Measurements from ENCODE around the gene HES5. TPM values are rescaled to one million over a fixed set of nuclear protein-coding genes. Genes with fewer than 3 reads are reported as not detected.

HES5 gene
- total RNA-seq, 1 donor from 2014 or later, result not detected

DNA sequence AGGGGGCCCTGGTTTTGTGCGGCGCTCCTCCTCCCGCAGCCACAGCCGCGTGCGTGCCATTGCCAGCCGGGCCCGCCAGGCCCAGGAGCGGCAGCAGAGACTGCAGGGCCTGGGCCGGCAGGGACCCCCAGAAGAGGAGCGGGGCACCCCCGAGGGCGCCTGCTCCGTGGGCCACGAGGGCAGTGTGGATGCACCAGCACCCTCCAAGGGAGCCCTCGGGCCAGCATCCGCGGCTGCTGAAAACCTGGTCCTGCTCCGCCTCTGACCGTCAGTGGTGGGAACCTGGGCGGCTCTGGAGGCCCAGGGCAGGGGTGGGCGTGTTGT lies 25.2 kb downstream of the HES5 start:
- peaks cover 11% of the 10 kb centered on the region for H3K4me1 Mint-ChIP-seq (ENCODE audit: unreplicated experiment)
- no peaks in the 10 kb centered on the region for H3K36me3 Mint-ChIP-seq (ENCODE audit: unreplicated experiment)
- no peak overlapping the region for H3K4me3 Mint-ChIP-seq (ENCODE audit: unreplicated experiment)
- TF ChIP-seq, protein P1, sequence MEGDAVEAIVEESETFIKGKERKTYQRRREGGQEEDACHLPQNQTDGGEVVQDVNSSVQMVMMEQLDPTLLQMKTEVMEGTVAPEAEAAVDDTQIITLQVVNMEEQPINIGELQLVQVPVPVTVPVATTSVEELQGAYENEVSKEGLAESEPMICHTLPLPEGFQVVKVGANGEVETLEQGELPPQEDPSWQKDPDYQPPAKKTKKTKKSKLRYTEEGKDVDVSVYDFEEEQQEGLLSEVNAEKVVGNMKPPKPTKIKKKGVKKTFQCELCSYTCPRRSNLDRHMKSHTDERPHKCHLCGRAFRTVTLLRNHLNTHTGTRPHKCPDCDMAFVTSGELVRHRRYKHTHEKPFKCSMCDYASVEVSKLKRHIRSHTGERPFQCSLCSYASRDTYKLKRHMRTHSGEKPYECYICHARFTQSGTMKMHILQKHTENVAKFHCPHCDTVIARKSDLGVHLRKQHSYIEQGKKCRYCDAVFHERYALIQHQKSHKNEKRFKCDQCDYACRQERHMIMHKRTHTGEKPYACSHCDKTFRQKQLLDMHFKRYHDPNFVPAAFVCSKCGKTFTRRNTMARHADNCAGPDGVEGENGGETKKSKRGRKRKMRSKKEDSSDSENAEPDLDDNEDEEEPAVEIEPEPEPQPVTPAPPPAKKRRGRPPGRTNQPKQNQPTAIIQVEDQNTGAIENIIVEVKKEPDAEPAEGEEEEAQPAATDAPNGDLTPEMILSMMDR (IDR thresholded peaks at IDR 0.05), result no peak
- no peak overlapping the region for H3K27ac Mint-ChIP-seq (ENCODE audit: unreplicated experiment)
- DNase-seq (ENCODE audit: extremely low spot score, unreplicated experiment), result no peak
- H3K27me3 Mint-ChIP-seq (ENCODE audit: unreplicated experiment), result no peaks in the 10 kb centered on the region
- no peaks in the 10 kb centered on the region for H3K9me3 Mint-ChIP-seq (ENCODE audit: unreplicated experiment)

DNA sequence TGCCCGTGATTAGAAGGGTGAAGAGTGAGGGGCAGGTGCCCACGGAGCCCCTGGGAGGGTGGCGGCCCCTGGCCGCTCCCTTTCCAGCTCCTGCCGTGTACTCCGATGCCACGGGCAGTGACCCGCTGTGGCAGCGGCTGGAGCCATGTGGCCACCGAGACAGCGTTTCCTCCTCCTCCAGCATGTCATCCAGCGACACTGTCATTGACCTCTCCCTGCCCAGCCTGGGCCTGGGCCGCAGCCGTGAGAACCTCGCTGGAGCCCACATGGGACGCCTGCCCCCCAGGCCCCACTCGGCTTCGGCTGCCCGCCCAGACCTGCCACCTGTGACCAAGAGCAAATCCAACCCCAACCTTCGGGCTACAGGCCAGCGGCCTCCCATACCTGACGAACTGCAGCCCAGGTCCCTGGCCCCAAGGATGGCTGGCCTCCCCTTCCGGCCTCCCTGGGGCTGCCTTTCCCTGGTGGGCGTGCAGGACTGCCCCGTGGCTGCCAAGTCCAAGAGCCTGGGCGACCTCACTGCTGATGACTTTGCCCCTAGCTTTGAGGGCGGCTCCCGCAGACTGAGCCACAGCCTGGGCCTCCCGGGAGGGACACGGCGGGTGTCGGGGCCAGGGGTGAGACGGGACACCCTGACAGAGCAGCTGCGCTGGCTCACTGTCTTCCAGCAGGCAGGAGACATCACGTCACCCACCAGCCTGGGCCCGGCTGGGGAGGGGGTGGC lies 25.7 kb downstream of the HES5 start:
- Mint-ChIP-seq H3K4me1 (ENCODE audit: unreplicated experiment) (peaks cover 14% of the 10 kb centered on the region), H3K4me3 (ENCODE audit: unreplicated experiment) (no peak overlapping the region), H3K9me3 (ENCODE audit: unreplicated experiment) (no peaks in the 10 kb centered on the region), H3K27me3 (ENCODE audit: unreplicated experiment) (no peaks in the 10 kb centered on the region), H3K27ac (ENCODE audit: unreplicated experiment) (no peak overlapping the region), H3K36me3 (ENCODE audit: unreplicated experiment) (no peaks in the 10 kb centered on the region)
- no peak for DNase-seq (ENCODE audit: extremely low spot score, unreplicated experiment)
- TF ChIP-seq, protein P1 (IDR thresholded peaks at IDR 0.05), result no peak

DNA sequence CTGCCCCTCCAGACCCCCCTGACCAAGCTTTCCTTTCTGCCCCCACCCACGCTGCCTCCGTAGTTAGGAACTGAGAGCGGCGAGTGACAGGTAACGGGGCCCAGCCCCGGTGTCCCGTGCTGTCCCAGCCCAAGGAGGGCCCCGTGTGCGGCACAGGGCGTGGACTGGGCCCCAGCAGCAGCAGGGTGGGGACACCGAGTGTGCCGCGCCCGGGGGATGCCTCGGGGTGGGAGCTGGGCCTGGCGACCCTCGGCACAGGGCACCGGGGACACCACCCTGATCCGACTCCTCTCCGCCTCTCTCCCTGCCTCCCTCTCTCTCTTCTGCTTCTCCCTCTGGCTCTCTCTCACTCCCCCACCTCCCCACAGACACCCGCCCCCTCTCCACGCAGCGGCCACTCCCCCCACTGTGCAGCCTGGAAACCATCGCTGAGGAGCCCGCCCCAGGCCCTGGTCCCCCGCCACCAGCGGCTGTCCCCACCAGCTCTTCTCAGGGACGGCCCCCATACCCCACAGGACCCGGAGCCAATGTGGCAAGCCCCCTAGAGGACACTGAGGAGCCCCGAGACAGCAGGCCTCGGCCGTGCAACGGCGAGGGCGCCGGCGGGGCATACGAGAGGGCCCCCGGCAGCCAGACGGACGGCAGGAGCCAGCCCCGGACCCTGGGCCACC lies 26.4 kb downstream of the HES5 start:
- DNase-seq (ENCODE audit: extremely low spot score, unreplicated experiment), result no peak
- Mint-ChIP-seq H3K27ac (ENCODE audit: unreplicated experiment) (no peak overlapping the region), H3K27me3 (ENCODE audit: unreplicated experiment) (no peaks in the 10 kb centered on the region), H3K4me3 (ENCODE audit: unreplicated experiment) (no peak overlapping the region), H3K36me3 (ENCODE audit: unreplicated experiment) (no peaks in the 10 kb centered on the region), H3K9me3 (ENCODE audit: unreplicated experiment) (no peaks in the 10 kb centered on the region), H3K4me1 (ENCODE audit: unreplicated experiment) (peaks cover 14% of the 10 kb centered on the region)
- TF ChIP-seq, protein P1 (IDR thresholded peaks at IDR 0.05), result no peak

DNA sequence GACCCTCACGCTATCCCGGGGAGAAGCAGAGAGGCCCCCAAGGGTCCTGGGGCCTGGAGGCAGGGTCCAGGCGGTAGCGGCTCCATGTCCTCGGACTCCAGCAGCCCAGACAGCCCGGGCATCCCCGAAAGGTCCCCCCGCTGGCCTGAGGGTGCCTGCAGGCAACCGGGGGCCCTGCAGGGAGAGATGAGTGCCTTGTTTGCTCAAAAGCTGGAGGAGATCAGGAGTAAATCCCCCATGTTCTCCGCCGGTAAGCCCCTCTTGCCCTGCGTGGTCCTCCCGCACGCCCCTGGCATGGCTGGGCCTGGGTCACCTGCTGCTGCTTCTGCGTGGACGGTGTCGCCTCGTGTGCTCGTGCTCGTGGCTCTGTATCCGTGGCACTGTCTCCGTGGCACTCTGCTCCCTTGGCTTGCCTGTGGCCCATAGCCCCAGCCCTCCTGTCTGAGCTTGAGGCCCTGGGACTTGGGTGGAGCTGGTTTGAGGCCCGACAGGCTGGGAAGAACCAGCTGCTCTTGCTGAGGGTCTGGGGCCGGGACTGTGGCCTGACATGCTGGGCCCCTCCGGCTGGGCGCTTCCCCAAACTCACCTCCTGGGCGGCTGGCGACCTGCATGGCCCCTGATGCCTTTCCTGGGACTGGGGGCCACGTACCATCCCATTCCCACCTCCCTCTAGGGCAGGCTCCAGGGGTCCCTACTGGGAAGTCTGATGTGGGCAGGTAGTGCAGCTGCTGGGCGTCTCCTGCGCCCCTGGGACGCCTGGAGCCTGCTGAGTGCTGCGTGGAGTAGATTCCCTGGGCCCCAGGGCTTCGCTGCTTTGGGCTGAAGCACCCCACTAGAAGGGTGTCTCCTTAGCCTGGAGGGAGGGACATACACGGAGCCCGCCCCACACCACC lies 27.2 kb downstream of the HES5 start:
- H3K4me1 Mint-ChIP-seq (ENCODE audit: unreplicated experiment), result peaks cover 14% of the 10 kb centered on the region
- no peaks in the 10 kb centered on the region for H3K9me3 Mint-ChIP-seq (ENCODE audit: unreplicated experiment)
- TF ChIP-seq, protein P1 (IDR thresholded peaks at IDR 0.05), result no peak

DNA sequence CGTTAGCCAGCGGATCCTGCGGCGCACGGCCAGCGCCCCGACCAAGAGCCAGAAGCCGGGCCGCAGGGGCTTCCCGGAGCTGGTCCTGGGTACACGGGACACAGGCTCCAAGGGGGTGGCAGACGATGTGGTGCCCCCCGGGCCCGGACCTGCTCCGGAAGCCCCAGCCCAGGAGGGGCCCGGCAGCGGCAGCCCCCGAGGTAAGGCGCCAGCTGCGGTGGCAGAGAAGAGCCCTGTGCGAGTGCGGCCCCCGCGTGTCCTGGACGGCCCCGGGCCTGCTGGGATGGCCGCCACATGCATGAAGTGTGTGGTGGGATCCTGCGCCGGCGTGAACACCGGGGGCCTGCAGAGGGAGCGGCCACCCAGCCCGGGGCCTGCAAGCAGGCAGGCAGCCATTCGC lies 27.9 kb downstream of the HES5 start:
- Mint-ChIP-seq H3K36me3 (ENCODE audit: unreplicated experiment) (no peaks in the 10 kb centered on the region), H3K27ac (ENCODE audit: unreplicated experiment) (no peak overlapping the region), H3K4me1 (ENCODE audit: unreplicated experiment) (peaks cover 14% of the 10 kb centered on the region), H3K27me3 (ENCODE audit: unreplicated experiment) (no peaks in the 10 kb centered on the region), H3K4me3 (ENCODE audit: unreplicated experiment) (no peak overlapping the region), H3K9me3 (ENCODE audit: unreplicated experiment) (no peaks in the 10 kb centered on the region)
- DNase-seq (ENCODE audit: extremely low spot score, unreplicated experiment), result no peak
- TF ChIP-seq, protein P1 (IDR thresholded peaks at IDR 0.05), result no peak

More for the DNA sequence above, 27.2 kb downstream of the HES5 start:
- Mint-ChIP-seq H3K4me3 (ENCODE audit: unreplicated experiment) (no peak overlapping the region), H3K27me3 (ENCODE audit: unreplicated experiment) (no peaks in the 10 kb centered on the region), H3K36me3 (ENCODE audit: unreplicated experiment) (no peaks in the 10 kb centered on the region), H3K27ac (ENCODE audit: unreplicated experiment) (no peak overlapping the region)
- DNase-seq (ENCODE audit: extremely low spot score, unreplicated experiment), result no peak
